ENCODE measurements around the gene E2F4.

Gene E2F4

DNA sequence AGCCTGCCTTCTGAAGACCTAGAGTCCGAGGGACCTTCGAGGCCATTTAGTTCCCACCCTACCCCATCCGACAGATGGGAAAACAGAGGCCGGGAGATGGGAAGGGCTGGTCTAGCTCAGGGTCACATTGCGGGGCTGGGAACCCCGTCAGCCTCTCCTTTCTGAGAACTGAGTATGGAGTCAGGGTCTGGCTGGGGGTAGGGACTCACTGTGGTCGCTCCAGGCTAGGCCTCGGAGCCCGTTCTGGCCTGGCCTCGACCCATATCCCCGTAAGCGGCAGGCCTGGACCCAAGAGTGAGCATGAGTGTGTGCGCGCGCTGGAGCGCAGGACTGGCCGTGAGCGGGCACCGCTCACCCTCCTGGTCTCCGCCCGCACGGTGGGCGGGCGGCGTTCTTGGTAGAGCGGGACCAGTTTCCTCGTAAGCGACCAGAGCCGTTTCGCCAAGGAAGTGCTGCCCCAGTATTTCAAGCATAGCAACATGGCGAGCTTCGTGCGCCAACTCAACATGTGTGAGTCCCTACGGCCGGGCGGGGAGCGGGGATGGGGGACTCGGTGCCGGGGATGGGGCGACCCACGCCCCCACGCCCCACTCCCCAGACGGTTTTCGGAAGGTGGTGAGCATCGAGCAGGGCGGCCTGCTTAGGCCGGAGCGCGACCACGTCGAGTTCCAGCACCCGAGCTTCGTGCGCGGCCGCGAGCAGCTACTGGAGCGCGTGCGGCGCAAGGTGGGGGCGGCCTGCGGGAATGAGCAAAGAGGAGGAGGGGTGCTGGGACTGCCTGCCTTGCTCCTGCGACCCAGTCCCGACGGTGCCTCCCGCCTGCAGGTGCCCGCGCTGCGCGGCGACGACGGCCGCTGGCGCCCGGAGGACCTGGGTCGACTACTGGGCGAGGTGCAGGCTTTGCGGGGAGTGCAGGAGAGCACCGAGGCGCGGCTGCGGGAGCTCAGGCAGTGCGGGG is 26.6 kb upstream of the E2F4 start:
- H3K4me3 ChIP-seq (replicated peaks; ENCODE audit: low read depth, low read length), result no peak overlapping the region
- no peak for DNase-seq (ENCODE audit: extremely low read depth, low read depth)
- TF ChIP-seq, protein P1, sequence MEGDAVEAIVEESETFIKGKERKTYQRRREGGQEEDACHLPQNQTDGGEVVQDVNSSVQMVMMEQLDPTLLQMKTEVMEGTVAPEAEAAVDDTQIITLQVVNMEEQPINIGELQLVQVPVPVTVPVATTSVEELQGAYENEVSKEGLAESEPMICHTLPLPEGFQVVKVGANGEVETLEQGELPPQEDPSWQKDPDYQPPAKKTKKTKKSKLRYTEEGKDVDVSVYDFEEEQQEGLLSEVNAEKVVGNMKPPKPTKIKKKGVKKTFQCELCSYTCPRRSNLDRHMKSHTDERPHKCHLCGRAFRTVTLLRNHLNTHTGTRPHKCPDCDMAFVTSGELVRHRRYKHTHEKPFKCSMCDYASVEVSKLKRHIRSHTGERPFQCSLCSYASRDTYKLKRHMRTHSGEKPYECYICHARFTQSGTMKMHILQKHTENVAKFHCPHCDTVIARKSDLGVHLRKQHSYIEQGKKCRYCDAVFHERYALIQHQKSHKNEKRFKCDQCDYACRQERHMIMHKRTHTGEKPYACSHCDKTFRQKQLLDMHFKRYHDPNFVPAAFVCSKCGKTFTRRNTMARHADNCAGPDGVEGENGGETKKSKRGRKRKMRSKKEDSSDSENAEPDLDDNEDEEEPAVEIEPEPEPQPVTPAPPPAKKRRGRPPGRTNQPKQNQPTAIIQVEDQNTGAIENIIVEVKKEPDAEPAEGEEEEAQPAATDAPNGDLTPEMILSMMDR (IDR thresholded peaks at IDR 0.05; ENCODE audit: low read depth, low read length, missing control alignments), result no peak

DNA sequence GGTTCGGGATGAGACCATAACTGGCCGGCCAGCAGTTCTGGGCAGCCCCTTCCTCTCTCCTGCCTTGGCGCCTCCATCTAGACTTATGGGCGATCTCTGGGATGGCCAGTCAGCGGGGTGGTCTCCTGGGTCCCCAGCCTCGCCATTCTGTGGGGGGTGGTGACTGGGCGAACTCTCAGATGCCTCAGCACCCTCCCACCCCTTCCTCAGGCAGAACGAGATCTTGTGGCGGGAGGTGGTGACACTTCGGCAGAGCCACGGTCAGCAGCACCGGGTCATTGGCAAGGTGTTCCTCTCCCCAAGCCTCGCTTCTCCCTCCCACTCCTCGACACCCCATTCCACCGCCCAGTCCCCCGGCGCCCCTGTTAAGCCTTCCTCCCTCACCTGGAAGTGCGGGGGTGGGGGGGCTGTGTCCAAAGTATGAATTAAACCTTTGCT is 25.8 kb upstream of the E2F4 start:
- H3K4me3 ChIP-seq (replicated peaks; ENCODE audit: low read depth, low read length), result no peak overlapping the region
- no peak for DNase-seq (ENCODE audit: extremely low read depth, low read depth)

DNA sequence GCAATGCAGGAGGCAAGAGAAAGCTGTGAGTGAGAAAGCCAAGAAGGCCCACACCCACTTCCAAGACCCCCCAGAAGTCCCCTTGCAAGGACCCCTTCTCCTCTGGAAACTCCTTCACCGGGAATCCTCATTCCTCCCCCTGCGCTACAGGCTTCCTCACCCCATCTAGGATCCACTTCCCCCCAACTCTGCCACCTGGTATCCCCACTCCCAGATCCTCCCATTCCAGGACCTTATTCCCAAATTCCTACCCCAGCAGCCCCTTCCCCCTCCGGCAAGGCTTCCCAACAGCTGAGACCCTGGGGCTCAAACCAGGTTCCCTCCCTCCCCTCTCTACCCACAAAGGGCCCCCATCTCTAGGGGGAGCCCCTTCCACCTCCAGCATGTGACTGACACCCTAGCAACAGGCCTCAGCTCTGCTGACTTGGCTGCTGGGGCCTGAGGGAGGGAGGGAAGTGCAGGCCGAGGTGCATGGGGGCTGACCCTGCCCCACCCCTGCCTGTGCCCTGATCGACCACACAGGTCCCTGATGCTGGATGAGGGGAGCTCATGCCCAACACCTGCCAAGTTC is 25.3 kb upstream of the E2F4 start:
- TF ChIP-seq, protein P1 (IDR thresholded peaks at IDR 0.05; ENCODE audit: low read depth, low read length, missing control alignments), result no peak

More for the DNA sequence above, 25.8 kb upstream of the E2F4 start:
- TF ChIP-seq, protein P1 (IDR thresholded peaks at IDR 0.05; ENCODE audit: low read depth, low read length, missing control alignments), result no peak

DNA sequence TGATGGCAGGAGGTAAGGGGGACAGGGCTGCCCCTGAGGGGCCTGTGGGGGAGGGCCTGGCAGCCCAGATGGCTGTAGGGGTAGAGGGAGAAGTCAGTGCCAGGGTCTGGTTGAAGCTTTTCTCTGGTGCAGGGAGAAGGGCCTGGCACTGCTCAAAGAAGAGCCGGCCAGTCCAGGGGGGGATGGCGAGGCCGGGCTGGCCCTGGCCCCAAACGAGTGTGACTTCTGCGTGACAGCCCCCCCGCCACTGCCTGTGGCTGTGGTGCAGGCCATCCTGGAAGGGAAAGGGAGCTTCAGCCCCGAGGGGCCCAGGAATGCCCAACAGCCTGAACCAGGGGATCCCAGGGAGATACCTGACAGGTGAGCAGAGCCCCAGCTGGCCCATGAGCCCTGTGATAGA is 24.4 kb upstream of the E2F4 start:
- H3K4me3 ChIP-seq (replicated peaks; ENCODE audit: low read depth, low read length), result no peak overlapping the region
- TF ChIP-seq, protein P1 (IDR thresholded peaks at IDR 0.05; ENCODE audit: low read depth, low read length, missing control alignments), result no peak
- DNase-seq (ENCODE audit: extremely low read depth, low read depth), result no peak

More for the DNA sequence above, 25.3 kb upstream of the E2F4 start:
- no peak for DNase-seq (ENCODE audit: extremely low read depth, low read depth)
- no peak overlapping the region for H3K4me3 ChIP-seq (replicated peaks; ENCODE audit: low read depth, low read length)

DNA sequence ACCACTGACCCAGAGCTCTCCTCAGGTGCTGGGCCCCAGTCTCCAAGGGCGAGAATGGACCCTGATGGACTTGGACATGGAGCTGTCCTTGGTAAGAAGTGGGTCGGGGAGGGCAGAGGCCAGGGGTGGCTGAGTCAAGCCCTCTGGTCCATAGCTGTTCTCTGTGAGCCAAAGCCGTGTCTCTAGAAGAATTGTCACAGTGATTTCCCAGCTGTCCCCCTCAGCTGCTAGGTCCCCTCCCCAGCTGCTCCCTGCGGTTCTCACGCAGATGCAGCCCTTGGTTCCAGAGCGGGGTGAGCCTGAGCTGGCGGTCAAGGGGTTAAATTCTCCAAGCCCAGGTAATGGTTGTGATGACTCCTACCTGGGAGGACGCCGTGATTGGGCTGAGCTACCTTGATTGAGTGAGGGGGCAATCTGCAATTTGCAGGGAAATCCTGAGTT is 22.9 kb upstream of the E2F4 start:
- no peak overlapping the region for H3K4me3 ChIP-seq (replicated peaks; ENCODE audit: low read depth, low read length)
- TF ChIP-seq, protein P1 (IDR thresholded peaks at IDR 0.05; ENCODE audit: low read depth, low read length, missing control alignments), result no peak
- DNase-seq (ENCODE audit: extremely low read depth, low read depth), result no peak

DNA sequence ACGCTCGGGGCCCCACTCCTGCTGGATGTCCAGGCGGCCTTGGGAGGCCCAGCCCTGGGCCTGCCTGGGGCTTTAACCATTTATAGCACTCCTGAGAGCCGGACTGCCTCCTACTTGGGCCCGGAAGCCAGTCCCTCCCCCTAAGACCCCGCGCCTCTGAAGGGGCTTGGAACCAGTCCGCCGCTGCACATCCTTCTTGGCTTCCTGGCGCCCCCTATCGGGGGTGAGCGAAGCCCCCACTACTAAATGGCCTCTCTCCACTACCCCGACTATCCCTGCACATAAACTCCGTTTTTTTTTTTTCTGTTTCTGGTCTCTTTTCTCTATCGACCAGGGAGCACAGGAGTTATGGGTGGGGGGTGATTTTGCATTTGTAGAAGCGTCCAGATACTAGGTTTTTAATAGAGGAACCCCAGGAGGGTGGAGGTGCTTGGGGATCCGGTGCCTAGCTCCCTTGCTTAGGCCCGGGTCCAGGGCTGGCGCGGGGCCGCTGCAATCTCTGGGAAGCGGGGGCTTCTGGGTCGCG is 22.2 kb upstream of the E2F4 start:
- DNase-seq (ENCODE audit: extremely low read depth, low read depth), result no peak
- TF ChIP-seq, protein P1 (IDR thresholded peaks at IDR 0.05; ENCODE audit: low read depth, low read length, missing control alignments), result peak; percentile 80
- peak overlapping the region; percentile 42 for H3K4me3 ChIP-seq (replicated peaks; ENCODE audit: low read depth, low read length)
